ENCODE results near the gene PLIN3. TPM values are rescaled to one million over a fixed set of nuclear protein-coding genes. Genes with fewer than 3 reads are reported as not detected.
"Not testable (repeated sequence)": the region's sequence is repeated elsewhere in the genome, so short reads cannot be mapped to it uniquely, and the experiment has no call there.

The PLIN3 gene
- total RNA-seq, 1 donor from 2014 or later = 33.4 TPM

GRCh38 chr19:4849019-4849418 lies 18.4 kb downstream of the PLIN3 start:
- intact Hi-C loops (cut with micrococcal nuclease) = no loop called here

- intact Hi-C loops (cut with micrococcal nuclease) = no loop called here
Observed at GRCh38 chr19:4847190-4847973, 20.1 kb downstream of the PLIN3 start.

- intact Hi-C loops (cut with micrococcal nuclease) = not testable (repeated sequence)
Observed at GRCh38 chr19:4845975-4846374, 21.5 kb downstream of the PLIN3 start.

GRCh38 chr19:4844348-4845179 lies 22.9 kb downstream of the PLIN3 start:
- intact Hi-C loops (cut with micrococcal nuclease) = no loop called here

- intact Hi-C loops (cut with micrococcal nuclease) = no loop called here
Observed at GRCh38 chr19:4843647-4843965, 23.9 kb downstream of the PLIN3 start.

- intact Hi-C loops (cut with micrococcal nuclease) = no loop called here
Observed at GRCh38 chr19:4839192-4839591, 28.3 kb downstream of the PLIN3 start.

GRCh38 chr19:4832776-4833175 lies 34.7 kb downstream of the PLIN3 start:
- intact Hi-C loops (cut with micrococcal nuclease) = no loop called here

- intact Hi-C loops (cut with micrococcal nuclease) = not testable (repeated sequence)
Observed at GRCh38 chr19:4831979-4832340, 35.5 kb downstream of the PLIN3 start.

- intact Hi-C loops (cut with micrococcal nuclease) = no loop called here
Observed at GRCh38 chr19:4831304-4831978, 36.0 kb downstream of the PLIN3 start, which contains the start of gene TICAM1. TICAM1 (minus strand) TSS chr19:4831712; CDS start chr19:4818377, 13,335 bp downstream.

GRCh38 chr19:4830768-4831265 lies 36.6 kb downstream of the PLIN3 start:
- intact Hi-C loops (cut with micrococcal nuclease) = no loop called here

- intact Hi-C loops (cut with micrococcal nuclease) = no loop called here
Observed at GRCh38 chr19:4830332-4830731, 37.1 kb downstream of the PLIN3 start.

- intact Hi-C loops (cut with micrococcal nuclease) = no loop called here
Observed at GRCh38 chr19:4829001-4829712, 38.3 kb downstream of the PLIN3 start.

GRCh38 chr19:4823577-4823976 lies 43.9 kb downstream of the PLIN3 start:
- intact Hi-C loops (cut with micrococcal nuclease) = no loop called here

GRCh38 chr19:4822354-4822753 lies 45.1 kb downstream of the PLIN3 start:
- intact Hi-C loops (cut with micrococcal nuclease) = not testable (repeated sequence)

- intact Hi-C loops (cut with micrococcal nuclease) = no loop called here
Observed at GRCh38 chr19:4821265-4821664, 46.2 kb downstream of the PLIN3 start.

- intact Hi-C loops (cut with micrococcal nuclease) = no loop called here
Observed at GRCh38 chr19:4817467-4818277, 49.8 kb downstream of the PLIN3 start.

- intact Hi-C loops (cut with micrococcal nuclease) = no loop called here
Observed at GRCh38 chr19:4816950-4817278, 50.6 kb downstream of the PLIN3 start.

- intact Hi-C loops (cut with micrococcal nuclease) = no loop called here
Observed at GRCh38 chr19:4816202-4816949, 51.1 kb downstream of the PLIN3 start.

- intact Hi-C loops (cut with micrococcal nuclease) = no loop called here
Observed at GRCh38 chr19:4815426-4816201, 51.9 kb downstream of the PLIN3 start.
